GM19043 (cell line): ENCODE results near the gene GTF3C1.

Experiments
- ATAC-seq: cut with Tn5 transposase; IDR thresholded peaks from one replicate; pipeline ENCODE4 v1.9.1; 2021; ENCODE audit warnings: low read depth; ENCODE audit not compliant: unreplicated experiment

The GTF3C1 gene

DNA sequence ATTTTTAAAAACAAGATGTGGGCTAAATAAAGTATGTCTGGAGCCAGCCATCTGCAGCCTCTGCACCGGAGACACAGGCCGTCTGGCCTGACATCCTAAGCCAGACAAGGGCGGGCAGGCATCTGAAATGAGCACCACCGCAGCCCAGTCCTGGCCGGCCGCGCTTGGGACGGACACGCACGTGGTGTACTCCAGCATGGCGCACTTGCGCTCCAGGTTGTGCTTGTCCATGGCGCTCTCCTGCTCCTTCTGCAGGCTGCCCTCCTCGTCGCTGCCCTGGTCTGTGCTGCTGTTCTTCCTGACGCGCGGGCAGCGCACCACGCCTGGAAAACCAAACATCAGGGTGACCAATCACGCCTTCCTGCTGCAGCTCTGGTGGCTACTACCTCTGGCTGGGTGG, 60.3 kb downstream of the GTF3C1 start:
- ATAC-seq = no peak

DNA sequence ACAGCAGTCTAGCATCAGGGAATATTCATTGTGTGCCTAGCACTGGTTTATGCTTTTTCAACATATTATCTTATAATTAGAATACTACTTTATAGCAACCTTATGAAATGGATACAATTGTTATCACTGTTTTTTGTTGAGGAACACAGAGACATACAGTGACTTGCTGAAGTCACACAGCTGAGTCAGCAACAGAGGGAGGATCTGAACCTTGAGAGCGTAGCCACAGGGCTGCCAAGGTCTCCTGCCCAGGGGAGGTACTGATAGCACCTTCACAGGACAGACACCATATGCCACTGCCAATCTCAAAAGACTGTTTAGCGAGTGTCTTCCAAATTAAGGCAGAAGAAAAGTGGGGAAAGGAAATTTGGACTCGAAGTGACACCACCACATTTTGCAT, 63.0 kb downstream of the GTF3C1 start:
- ATAC-seq = no peak

DNA sequence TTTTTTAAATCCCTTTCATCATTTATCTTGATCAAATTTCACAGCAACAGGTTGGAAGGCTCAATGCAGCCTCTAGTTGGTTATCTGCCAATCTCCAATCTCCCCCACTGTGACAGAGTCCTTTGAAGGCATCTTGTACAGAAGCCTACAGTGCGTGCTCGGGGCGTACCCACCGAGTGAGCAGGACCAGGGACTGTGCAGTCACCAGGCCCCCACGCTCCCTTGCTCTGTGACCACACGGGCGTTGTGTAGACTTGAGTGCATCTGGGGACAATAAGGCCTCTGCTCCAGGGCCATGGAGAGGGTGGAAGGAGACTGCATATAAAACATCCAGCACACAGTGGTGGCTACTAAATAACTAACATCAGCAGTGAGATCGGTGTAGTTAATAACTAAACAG, 63.4 kb downstream of the GTF3C1 start:
- no peak for ATAC-seq

DNA sequence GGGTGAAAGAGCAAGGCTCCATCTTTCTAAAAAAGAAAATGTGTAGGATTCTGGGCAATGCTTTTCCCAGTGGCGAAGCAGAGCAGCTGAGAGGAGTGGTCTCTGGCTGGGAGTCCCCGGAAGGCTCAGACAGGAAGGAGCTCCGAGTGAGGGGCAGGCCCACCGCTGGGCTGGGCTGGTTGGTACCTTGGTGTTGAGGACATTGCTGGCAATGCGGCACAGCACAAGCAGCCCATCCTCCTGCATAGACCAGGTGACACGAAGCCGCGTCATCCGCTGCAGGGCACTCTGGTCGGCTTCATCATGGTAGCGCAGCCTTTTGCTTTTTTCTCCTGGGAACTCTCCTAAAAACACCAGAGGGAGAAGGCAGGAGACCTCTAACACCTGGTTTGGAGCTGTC, 63.9 kb downstream of the GTF3C1 start:
- no peak for ATAC-seq

DNA sequence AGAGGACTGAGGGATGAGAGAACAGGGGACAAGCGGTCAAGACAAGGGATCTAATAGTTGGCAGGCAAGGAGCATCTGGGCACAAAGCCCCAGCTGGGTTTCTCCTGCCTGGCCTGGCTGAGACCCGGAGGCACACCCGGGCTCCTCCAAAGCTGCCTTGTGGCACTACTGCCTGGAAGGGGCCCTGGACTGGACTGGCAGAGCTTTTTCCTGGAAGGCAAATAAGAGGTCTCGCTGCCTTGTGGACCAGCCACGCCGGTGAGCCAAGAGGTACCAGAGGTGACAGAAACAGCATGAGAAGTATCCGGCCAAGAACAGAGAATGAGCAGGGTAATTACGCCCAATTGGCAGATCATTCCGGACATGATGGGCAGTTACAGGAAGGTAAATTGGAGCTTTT, 64.6 kb downstream of the GTF3C1 start:
- ATAC-seq = no peak

DNA sequence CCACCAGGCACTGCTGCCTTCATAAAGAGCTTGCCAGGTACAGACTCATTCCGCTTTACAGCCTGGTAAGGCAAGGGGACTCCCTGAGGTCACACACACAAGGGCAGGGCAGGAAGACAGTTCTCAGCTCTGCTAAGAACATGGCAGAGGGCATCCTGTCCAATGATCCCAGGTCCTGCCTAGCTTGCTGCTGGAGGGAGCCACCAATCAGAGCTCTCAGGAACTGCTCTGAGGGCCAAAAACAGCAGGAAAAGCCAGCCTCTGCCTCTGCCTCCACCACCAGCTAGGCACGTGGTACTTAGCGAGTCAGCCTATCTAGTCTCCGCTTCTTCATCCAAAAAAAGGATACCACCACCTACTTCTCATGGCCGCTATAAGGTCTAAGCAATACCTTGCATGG, 66.1 kb downstream of the GTF3C1 start:
- ATAC-seq = no peak

DNA sequence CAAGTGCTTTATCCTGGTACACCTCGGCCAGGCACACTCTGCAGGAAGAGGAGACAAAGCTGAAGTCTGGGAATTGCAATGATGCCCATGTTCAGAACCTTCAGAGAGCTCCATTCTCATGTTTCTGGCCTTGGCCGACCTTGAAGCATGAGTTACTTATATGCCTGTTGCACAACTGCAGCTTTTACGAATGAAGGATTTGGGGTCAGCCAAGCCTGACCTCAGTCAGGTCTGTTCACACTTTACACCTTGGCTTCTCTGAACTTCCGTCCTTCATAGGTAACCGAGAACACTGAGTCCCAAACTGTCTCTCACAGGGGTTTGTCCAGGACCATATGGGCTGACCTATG, 66.7 kb downstream of the GTF3C1 start:
- no peak for ATAC-seq

DNA sequence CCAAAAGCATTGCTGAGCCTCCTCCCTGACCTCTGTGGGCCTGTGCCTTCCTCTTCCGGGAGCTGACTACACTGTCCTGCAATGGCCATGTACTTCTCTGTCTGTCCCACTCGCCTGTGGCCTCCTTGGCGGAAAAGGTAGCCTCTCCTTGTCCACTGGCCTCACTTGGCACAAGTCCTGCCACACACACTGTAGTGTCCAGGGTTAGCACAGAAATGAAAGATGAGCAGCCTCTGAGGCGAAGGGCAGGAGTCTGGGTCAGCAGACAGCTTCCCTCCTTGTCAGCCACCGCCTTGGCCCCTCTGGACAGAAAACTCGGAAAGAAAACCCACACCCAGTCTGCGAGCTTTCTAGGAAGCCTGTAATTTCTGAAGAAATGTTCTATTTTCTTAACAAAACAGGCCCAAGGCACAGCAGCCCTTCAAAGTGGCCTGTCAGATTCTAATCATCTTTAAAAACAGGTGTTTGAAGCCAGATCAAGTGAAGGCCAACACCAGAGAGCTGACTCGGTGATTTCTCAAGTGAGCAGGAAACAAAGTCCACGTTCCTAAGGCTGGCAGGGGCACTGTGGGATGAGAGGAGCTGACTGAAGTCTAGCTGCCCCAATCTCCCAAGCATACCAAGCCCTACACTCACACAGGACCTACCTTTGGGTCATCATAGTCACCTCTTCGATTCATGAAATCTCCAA, 67.2 kb downstream of the GTF3C1 start:
- no peak for ATAC-seq

DNA sequence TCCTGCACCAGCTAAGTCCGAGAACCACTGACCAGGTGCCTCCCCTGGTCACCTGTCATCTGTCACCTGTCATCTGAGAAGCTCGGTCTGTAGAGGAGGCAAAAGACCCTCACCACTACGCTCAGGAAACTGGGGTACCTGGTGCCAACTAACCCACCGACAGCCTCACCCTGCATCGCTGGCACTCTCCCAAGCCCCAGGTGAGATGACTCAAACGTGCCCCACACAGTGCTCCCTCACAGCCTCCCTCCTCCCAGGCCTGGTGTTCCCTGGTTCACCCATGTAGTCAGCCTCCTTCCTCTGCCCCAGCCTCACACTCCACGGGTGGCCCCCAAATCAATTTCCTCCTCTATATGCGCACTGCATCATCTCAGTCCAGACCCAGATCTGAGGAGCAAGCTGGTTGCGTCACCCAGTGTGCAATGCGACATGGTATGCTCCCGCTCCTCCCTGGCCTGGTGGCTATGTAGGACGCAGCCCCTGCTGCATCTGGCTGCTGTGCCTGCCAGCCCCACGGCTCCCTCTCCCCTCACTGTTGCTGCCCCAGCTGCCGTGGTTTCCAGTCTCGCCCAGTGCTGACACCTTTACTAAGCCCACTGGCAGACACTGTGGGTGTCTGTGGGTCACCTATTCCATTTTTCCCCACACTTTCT, 68.3 kb downstream of the GTF3C1 start:
- ATAC-seq = no peak

GRCh38 chr16:27480761-27481160, 69.0 kb downstream of the GTF3C1 start:
- no peak for ATAC-seq

GRCh38 chr16:27476240-27476639, 73.5 kb downstream of the GTF3C1 start:
- ATAC-seq = no peak

GRCh38 chr16:27475561-27475960, 74.2 kb downstream of the GTF3C1 start:
- no peak for ATAC-seq

DNA sequence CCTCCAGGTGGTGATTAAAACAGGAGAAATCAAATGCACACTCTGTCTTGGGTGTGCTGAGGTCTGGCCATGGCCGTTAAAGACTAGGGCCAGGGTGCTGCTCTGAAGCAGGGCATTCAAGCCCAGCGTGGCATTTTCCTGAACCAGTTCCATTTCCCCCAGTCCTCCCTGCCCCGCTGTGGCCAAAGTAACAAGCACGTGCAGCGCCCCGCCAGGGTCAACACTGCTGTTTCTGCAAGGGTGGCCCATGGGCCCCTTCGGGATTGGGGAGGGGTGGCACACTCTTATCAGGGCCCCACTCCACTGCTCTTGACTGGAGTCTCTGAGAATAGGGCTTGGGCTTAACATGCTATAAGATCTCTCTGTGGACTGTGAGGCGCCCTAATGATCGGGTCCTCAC, 74.8 kb downstream of the GTF3C1 start:
- no peak for ATAC-seq

GRCh38 chr16:27474041-27474440, 75.7 kb downstream of the GTF3C1 start:
- no peak for ATAC-seq

- no peak for ATAC-seq
These were observed 76.4 kb downstream of the GTF3C1 start for GRCh38 chr16:27473101-27473900.

DNA sequence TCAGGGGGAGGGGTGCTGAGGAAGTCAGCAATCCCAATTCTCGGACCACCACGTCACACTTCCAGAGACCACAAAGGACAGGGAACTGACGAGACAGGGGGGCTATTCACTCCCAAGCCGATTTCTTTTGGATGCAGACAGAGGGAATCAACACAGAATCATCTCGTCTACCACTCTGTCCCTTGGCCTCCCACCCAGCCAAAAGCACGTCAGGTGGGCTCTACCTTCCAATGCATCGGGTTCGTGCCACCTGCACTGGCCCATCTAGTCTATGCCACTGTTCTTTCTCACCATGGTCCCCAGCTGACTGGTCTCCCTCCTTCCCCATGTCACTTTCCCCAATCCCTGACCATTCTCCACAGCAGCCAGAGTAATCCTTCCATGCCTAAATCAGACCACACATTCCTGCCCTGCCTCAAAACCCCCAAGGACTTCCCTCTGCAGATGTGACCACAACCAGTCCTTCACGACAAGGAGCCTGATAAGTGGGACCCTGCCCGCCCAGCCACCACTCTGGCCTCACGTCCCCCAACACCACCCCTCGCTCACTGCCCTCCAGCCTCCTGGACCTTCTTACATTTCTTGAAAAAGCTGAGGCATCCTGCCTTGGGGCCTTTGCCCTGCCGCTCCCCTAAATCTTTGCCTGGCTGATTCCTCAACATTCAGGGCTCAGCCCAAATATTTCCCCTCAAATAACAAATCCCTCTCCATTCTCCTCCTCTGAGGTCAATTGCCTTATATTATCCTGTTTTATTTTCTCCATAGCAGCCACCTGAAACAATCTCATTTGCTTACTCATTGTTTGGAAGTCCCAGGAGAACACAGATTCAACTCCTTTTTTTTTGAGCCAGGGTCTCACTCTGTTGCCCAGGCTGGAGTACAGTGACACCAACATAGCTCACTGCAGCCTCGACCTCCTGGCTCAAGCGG, 77.4 kb downstream of the GTF3C1 start:
- no peak for ATAC-seq

GRCh38 chr16:27471661-27472060, 78.1 kb downstream of the GTF3C1 start:
- ATAC-seq = no peak

DNA sequence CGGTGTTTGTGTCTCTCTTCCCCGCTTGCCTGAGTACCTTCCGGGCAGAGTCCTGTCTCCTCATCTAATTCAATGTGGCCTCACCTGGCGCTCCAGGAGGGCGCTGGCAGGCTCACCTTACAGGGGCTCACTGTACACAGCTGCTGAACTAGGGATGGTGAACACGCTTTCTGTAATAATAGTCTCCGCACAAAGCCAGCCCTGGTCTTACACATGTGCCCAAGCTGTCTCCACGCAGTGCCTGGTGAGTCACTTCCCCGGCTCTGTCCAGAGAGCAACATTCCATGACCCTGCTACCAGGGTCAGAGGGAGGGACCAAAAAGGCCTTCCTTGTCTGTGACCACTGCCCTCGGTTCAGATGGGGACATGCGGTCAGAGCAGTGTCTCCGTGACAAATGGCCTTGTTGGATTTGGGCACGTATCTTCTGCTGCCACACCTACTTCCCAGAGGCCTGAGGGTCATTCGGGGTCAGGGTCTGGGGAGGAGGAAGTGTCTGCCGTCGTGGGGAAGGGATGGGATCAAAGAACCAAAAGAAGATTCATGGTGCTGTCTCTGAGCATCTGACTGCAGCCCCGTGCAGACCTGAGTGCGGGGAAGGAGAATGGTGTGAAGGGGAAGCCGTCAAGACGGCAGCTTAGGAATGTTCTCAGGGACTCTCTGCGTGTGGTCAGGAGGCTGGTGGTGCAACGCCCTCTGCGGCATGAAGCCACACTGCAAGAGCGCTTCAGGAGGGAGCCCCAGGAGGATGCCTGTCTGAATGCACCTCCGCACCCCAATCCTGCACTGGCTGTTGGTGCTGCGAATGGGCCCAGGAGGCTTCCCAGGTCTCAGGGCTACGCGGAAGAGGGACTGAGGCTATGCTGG, 78.9 kb downstream of the GTF3C1 start:
- no peak for ATAC-seq

- no peak for ATAC-seq
These were observed 80.7 kb downstream of the GTF3C1 start for GRCh38 chr16:27468941-27469531.
